GM12873 (cell line): ENCODE data around the gene PLEKHJ1.

Source experiments
- CTCF ChIP-seq: IDR thresholded peaks from 2 replicates; pipeline ENCODE4 v1.5.1; 2012; ENCODE audit warnings: low read depth, mild to moderate bottlenecking, moderate library complexity, low read length, control low read depth; ENCODE audit not compliant: insufficient read depth; ENCODE audit errors: missing control alignments

The PLEKHJ1 gene

GRCh38 chr19:2184422-2184975 lies 51.6 kb downstream of the PLEKHJ1 start:
- no peak for TF ChIP-seq CTCF
